Measurements from ENCODE around the gene ABCB6. TPM values are rescaled to one million over a fixed set of nuclear protein-coding genes. Genes with fewer than 3 reads are reported as not detected.
"Not testable (repeated sequence)": the region's sequence is repeated elsewhere in the genome, so short reads cannot be mapped to it uniquely, and the experiment has no call there.

The ABCB6 gene
- total and polyA plus RNA-seq, 2 donors = 25.7 to 54.8 TPM

DNA sequence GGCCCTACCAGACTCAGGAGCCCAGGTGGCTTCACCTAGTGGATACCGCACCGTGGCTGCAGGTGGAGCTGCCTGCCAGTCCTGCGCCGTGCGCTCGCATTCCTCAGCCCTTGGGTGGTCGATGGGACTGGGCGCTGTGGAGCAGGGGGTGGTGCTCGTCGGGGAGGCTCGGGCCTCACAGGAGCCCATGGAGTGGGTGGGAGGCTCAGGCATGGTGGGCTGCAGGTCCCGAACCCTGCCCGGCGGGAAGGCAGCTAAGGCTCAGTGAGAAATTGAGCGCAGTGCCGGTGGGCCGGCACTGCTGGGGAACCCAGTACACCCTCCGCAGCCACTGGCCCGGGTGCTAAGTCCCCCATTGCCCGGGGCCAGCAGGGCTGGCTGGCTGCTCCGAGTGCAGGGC is 17.4 kb downstream of the ABCB6 start:
- not testable (repeated sequence) for H3K27ac ChIP-seq (ENCODE audit: low read depth); H3K36me3 ChIP-seq (ENCODE audit: insufficient read depth); DNase-seq (ENCODE audit: extremely low spot score); H3K4me3 ChIP-seq (ENCODE audit: low read depth, low read length); H3K4me1 ChIP-seq (ENCODE audit: insufficient read depth)
- 89% methylated on average over 19 of the region's 21 CpGs for WGBS

DNA sequence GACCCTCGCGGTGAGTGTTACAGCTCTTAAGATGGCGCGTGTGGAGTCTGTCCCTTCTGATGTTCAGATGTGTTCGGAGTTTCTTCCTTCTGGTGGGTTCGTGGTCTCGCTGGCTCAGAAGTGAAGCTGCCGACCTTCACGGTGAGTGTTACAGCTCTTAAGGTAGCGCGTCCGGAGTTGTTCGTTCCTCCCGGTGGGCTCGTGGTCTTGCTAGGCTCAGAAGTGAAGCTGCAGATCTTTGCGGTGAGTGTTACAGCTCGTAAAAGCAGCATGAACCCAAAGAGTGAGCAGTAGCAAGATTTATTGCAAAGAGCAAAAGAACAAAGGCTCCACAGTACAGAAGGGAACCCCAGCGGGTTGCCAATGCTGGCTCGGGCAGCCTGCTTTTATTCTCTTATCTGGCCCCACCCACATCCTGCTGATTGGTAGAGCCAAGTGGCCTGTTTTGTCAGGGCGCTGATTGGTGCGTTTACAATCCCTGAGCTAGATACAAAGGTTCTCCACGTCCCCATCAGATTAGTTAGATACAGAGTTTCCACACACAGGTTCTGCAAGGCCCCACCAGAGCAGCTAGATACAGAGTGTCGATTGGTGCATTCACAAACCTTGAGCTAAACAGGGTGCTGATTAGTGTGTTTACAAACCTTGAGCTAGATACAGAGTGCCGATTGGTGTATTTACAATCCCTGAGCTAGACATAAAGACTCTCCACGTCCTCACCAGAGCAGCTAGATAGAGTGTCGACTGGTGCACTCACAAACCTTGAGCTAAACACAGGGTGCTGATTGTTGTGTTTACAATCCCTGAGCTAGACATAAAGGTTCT is 18.0 kb downstream of the ABCB6 start:
- not testable (repeated sequence) for DNase-seq (ENCODE audit: extremely low spot score); H3K27ac ChIP-seq (ENCODE audit: low read depth); H3K4me1 ChIP-seq (ENCODE audit: insufficient read depth); H3K4me3 ChIP-seq (ENCODE audit: low read depth, low read length); H3K36me3 ChIP-seq (ENCODE audit: insufficient read depth)
- WGBS = 61% methylated on average over 24 of the region's 26 CpGs

DNA sequence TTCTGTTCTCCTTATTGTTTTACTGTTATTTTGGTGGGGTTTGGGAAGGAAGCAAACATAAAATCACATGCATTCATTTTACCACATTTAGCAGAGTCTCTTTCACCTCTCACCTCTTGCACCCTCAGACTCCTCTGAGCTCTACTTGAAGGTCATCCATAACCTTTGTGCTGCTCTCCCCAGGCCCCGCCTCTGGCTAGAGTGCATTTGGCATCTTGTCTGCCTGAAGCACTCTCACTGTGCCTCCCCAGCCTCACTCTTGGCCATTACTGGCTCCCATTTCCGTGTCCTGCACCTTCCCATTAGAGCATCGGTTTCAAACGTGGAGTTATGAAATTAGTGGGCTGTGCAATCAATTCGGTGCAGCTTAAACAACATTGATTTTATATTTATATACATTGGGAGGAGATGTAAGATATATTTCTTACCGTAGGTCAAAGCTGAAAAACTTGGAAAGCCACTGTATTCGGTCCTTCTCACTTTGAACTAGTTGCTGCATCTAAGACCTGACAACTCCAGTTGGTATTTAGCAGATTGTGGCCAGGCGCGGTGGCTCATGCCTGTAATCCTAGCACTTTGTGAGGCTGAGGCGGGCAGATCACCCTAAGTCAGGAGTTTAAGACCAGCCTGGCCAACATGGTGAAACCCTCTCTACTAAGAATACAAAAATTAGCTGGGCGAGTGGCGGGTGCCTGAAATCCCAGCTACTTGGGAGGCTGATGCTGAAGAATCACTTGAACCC is 19.1 kb downstream of the ABCB6 start:
- DNase-seq (ENCODE audit: extremely low spot score) = no peak
- Histone ChIP-seq H3K27ac (ENCODE audit: low read depth) (no peak overlapping the region), H3K36me3 (ENCODE audit: insufficient read depth) (no peaks in the 10 kb centered on the region), H3K4me3 (ENCODE audit: low read depth, low read length) (no peak overlapping the region), H3K4me1 (ENCODE audit: insufficient read depth) (no peaks in the 10 kb centered on the region)
- 83% methylated on average over 12 of the region's 12 CpGs for WGBS

DNA sequence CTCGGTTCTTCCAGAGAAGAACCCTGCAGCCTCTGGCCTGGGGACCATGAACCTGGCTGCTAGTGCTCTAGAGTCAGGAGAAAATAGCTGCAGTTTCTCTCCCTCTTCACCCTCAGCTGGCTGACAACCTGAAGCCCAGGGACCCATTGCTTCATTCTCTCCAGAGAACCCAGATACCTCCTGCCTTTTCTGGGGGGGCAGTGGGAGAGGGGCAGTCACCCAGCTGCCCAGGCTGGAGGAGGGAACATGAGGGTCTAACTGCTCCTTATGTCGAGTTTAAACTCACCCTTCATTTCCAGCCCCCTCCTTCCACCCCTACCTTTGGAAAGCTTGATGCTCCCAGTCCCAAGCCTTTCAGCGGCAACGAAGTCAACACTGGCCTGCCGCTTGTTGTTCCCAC is 19.8 kb downstream of the ABCB6 start:
- Histone ChIP-seq H3K36me3 (ENCODE audit: insufficient read depth) (no peaks in the 10 kb centered on the region), H3K27ac (ENCODE audit: low read depth) (no peak overlapping the region), H3K4me1 (ENCODE audit: insufficient read depth) (no peaks in the 10 kb centered on the region), H3K4me3 (ENCODE audit: low read depth, low read length) (no peak overlapping the region)
- 79% methylated on average over 5 of the region's 5 CpGs for WGBS
- DNase-seq (ENCODE audit: extremely low spot score) = no peak

DNA sequence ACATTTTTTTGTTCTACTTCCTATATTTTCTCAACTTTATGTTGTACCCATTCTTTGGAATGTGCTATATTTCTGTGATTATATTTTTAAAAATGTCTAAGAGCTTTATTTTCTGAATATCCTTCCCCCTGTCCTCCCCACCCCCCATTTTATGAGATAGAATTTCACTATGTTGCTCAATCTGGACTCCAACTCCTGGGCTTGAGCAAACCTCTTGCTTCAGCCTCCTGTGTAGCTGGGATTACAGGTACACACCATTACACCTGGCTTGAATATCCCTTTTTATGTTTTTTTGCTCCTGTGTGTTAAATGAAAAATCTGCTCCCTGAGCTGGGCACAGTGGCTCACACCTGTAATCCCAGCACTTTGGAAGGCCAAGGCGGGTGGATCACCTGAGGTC is 21.4 kb downstream of the ABCB6 start:
- Histone ChIP-seq H3K4me3 (ENCODE audit: low read depth, low read length) (no peak overlapping the region), H3K36me3 (ENCODE audit: insufficient read depth) (no peaks in the 10 kb centered on the region), H3K4me1 (ENCODE audit: insufficient read depth) (no peaks in the 10 kb centered on the region), H3K27ac (ENCODE audit: low read depth) (no peak overlapping the region)
- 88% methylated on average over 1 of the region's 1 CpG for WGBS
- no peak for DNase-seq (ENCODE audit: extremely low spot score)

DNA sequence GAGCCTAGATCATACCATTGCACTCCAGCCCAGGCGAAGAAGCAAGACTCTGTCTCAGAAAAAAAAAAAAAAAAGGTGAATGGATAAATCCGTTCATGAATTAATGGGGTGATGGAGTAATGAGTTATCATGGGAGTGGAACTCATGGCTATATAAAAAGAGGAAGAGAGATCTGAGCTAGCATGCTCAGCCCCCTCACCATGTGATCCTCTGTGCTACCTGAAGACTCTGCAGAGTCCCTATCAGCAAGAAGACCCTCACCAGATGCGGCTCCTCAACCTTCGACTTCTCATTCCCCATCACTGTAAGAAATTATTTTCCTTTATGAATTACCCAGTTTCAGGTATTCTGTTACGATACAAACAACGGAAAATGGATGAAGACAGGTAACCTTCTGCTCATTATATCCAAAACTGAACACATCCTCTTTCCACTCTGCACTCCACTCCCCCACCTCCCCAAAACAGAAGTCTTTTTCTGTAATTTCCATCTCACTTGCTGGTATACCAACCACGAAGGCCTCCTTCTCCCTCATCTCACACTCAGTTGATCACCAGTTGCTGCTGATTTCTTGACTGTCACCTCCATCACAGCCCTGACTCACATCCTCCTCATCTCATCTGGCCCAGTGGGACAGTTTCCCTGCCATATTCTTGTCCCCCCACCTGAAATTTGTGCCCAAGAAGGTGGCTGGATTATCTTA is 31.9 kb downstream of the ABCB6 start:
- H3K4me3 ChIP-seq (ENCODE audit: low read depth, low read length) = no peak overlapping the region

DNA sequence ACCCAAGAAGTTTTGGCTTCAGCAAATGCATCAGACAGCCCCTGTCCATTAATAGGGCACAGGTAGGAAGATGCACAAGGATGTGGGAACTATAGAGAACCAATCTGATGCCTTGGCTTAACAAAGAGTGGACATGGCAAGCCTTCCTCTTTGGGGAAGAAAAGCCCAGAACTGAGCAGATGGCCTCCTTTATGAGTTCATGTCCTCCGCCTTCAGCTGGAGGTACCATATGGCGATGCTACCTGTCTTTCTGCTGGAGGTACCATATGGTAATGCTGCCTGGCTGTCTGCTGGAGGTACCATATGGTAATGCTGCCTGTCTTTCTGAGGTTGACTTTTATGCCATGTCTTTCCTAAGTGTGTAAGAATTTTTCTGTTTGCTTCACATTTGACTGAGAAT is 34.6 kb downstream of the ABCB6 start:
- Histone ChIP-seq H3K4me1 (ENCODE audit: insufficient read depth) (no peaks in the 10 kb centered on the region), H3K36me3 (ENCODE audit: insufficient read depth) (peaks cover 8% of the 10 kb centered on the region), H3K27ac (ENCODE audit: low read depth) (no peak overlapping the region), H3K4me3 (ENCODE audit: low read depth, low read length) (no peak overlapping the region)
- DNase-seq (ENCODE audit: extremely low spot score) = no peak
- WGBS = 94% methylated on average over 2 of the region's 2 CpGs

More for the DNA sequence above, 31.9 kb downstream of the ABCB6 start:
- 82% methylated on average over 7 of the region's 7 CpGs for WGBS
- Histone ChIP-seq H3K36me3 (ENCODE audit: insufficient read depth) (peaks cover 6% of the 10 kb centered on the region), H3K27ac (ENCODE audit: low read depth) (no peak overlapping the region), H3K4me1 (ENCODE audit: insufficient read depth) (no peaks in the 10 kb centered on the region)
- no peak for DNase-seq (ENCODE audit: extremely low spot score)

DNA sequence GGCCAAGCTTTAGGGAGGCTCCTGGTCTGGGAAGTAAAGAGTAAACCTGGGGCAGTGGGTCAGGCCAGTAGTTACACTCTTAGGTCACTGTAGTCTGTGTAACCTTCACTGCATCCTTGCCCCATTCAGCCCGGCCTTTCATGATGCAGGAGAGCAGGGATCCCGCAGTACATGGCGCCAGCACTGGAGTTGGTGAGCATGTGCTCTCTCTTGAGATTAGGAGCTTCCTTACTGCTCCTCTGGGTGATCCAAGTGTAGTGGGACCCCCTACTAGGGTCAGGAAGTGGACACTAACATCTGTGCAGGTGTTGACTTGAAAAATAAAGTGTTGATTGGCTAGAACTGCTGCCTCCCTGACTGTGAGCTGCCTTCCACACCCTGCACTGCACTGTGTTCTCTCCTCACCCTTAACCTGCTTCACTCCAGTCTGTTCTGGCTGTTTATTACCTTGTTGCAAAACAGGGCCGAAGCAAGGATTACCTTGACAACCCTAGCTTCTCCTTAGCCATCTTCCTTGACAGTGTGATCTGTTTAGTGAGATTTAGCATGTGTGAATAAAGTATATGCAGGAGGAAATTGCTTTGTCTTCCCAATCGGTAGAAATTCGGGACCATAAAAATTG is 35.5 kb downstream of the ABCB6 start:
- no peak for DNase-seq (ENCODE audit: extremely low spot score)

DNA sequence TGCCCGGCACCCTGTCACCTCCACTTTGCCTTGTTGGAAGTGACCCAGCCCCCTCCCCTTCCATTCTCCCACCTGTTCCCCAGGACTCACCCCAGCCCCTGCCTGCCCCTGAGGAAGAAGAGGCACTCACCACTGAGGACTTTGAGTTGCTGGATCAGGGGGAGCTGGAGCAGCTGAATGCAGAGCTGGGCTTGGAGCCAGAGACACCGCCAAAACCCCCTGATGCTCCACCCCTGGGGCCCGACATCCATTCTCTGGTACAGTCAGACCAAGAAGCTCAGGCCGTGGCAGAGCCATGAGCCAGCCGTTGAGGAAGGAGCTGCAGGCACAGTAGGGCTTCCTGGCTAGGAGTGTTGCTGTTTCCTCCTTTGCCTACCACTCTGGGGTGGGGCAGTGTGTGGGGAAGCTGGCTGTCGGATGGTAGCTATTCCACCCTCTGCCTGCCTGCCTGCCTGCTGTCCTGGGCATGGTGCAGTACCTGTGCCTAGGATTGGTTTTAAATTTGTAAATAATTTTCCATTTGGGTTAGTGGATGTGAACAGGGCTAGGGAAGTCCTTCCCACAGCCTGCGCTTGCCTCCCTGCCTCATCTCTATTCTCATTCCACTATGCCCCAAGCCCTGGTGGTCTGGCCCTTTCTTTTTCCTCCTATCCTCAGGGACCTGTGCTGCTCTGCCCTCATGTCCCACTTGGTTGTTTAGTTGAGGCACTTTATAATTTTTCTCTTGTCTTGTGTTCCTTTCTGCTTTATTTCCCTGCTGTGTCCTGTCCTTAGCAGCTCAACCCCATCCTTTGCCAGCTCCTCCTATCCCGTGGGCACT is 36.2 kb downstream of the ABCB6 start:
- Histone ChIP-seq H3K4me3 (ENCODE audit: low read depth, low read length) (no peak overlapping the region), H3K36me3 (ENCODE audit: insufficient read depth) (peaks cover 8% of the 10 kb centered on the region), H3K27ac (ENCODE audit: low read depth) (no peak overlapping the region), H3K4me1 (ENCODE audit: insufficient read depth) (no peaks in the 10 kb centered on the region)
- no peak for DNase-seq (ENCODE audit: extremely low spot score)
- WGBS = 74% methylated on average over 8 of the region's 8 CpGs

More for the DNA sequence above, 35.5 kb downstream of the ABCB6 start:
- H3K36me3 ChIP-seq (ENCODE audit: insufficient read depth) = peaks cover 8% of the 10 kb centered on the region
- no peak overlapping the region for H3K4me3 ChIP-seq (ENCODE audit: low read depth, low read length)
- H3K4me1 ChIP-seq (ENCODE audit: insufficient read depth) = no peaks in the 10 kb centered on the region
- WGBS = 93% methylated on average over 6 of the region's 6 CpGs
- H3K27ac ChIP-seq (ENCODE audit: low read depth) = no peak overlapping the region

DNA sequence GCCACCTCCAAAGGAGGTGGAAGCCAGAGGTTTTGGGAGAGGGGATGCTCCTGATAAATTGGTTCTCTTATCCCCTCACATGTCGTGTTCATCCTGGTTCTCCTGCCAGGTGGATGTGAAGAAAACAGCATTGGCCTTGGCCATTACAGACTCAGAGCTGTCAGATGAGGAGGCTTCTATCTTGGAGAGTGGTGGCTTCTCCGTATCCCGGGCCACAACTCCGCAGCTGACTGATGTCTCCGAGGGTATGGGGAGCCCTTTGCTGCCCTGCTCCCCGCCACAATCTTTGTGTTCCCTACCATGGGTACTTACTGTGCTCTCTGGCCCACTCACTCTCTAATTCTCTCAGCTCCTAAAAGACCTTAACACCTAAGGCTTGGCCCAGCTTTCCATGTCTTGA is 37.2 kb downstream of the ABCB6 start:
- Histone ChIP-seq H3K4me3 (ENCODE audit: low read depth, low read length) (no peak overlapping the region), H3K36me3 (ENCODE audit: insufficient read depth) (peaks cover 8% of the 10 kb centered on the region), H3K27ac (ENCODE audit: low read depth) (no peak overlapping the region), H3K4me1 (ENCODE audit: insufficient read depth) (no peaks in the 10 kb centered on the region)
- DNase-seq (ENCODE audit: extremely low spot score) = no peak
- WGBS = 96% methylated on average over 6 of the region's 6 CpGs

DNA sequence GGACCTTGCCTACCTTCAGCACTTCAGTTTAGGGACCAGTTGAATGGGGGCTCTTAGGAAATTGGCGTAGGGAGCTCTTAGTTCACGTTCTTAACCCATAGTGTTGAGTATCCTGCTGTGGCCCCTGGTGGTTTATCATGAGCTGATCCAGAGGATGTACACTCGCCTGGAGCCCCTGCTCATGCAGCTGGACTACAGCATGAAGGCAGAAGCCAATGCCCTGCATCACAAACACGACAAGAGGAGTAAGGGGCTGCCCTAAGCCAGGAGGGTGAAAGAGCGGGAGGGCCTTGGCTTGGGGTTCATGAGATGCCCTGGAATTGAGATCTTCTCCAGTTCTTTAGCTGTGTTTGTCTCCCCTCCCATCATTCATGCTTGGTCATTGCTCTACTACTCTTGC is 37.8 kb downstream of the ABCB6 start:
- no peaks in the 10 kb centered on the region for H3K4me1 ChIP-seq (ENCODE audit: insufficient read depth)
- peaks cover 8% of the 10 kb centered on the region for H3K36me3 ChIP-seq (ENCODE audit: insufficient read depth)
- no peak overlapping the region for H3K4me3 ChIP-seq (ENCODE audit: low read depth, low read length)
- DNase-seq (ENCODE audit: extremely low spot score) = no peak
- WGBS = 91% methylated on average over 5 of the region's 5 CpGs
- no peak overlapping the region for H3K27ac ChIP-seq (ENCODE audit: low read depth)

DNA sequence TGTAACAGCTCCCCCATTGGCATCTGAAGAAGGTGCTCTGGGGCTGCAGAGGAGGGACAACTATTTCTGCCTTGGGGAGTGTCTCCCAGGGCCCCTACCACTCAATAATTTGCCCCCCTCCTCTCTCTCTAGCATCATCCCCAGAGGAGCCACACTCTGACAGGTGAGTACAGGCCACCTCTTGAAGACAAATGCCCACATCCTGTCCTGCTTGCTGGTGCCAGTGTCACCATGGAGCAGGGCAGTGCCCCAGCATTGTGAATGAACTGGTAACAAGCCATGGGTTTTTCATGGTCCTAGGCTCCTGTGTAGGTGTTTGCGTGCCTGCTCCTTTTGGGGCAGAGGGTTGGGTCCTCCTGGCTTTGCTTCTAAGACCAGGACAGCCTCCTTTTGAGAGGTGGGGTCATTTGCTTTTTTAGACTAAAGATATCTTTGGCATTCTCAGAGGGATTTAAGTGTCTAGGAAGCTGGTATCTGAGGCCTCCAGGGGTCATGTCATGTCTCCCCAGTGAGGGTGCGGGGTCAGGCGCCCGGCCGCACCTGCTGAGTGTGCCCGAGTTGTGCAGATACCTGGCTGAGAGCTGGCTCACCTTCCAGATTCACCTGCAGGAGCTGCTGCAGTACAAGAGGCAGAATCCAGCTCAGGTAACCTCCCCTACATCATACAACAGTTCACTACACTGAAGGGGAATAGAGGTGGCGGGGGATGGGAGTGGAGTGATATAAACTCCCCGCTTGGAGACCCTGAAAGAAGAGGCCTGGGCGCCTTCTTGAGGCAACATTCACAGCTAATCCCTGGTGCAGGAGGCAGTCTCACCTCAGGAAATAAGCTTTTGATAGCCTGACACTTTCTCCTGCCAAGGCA is 38.9 kb downstream of the ABCB6 start:
- Histone ChIP-seq H3K4me1 (ENCODE audit: insufficient read depth) (no peaks in the 10 kb centered on the region), H3K27ac (ENCODE audit: low read depth) (no peak overlapping the region), H3K36me3 (ENCODE audit: insufficient read depth) (peaks cover 8% of the 10 kb centered on the region), H3K4me3 (ENCODE audit: low read depth, low read length) (no peak overlapping the region)
- 97% methylated on average over 9 of the region's 9 CpGs for WGBS
- DNase-seq (ENCODE audit: extremely low spot score) = no peak
